ENCODE measurements around the gene SLC2A13.

The SLC2A13 gene

GRCh38 chr12:39993268-39993667 is 112.6 kb downstream of the SLC2A13 start:
- no peak for DNase-seq (ENCODE audit: low read depth)

- DNase-seq (ENCODE audit: low read depth) = peak; percentile 35
Measured at GRCh38 chr12:39990122-39991101, 115.5 kb downstream of the SLC2A13 start.

- DNase-seq (ENCODE audit: low read depth) = no peak
Measured at GRCh38 chr12:39989501-39989900, 116.4 kb downstream of the SLC2A13 start.

GRCh38 chr12:39988574-39988973 is 117.3 kb downstream of the SLC2A13 start:
- no peak for DNase-seq (ENCODE audit: low read depth)

- DNase-seq (ENCODE audit: low read depth) = no peak
Measured at GRCh38 chr12:39986674-39987073, 119.2 kb downstream of the SLC2A13 start.

GRCh38 chr12:39984670-39985069 is 121.2 kb downstream of the SLC2A13 start:
- DNase-seq (ENCODE audit: low read depth) = no peak

- DNase-seq (ENCODE audit: low read depth) = no peak
Measured at GRCh38 chr12:39975374-39975918, 130.4 kb downstream of the SLC2A13 start.

GRCh38 chr12:39972119-39972518 is 133.8 kb downstream of the SLC2A13 start:
- DNase-seq (ENCODE audit: low read depth) = no peak

GRCh38 chr12:39971348-39971747 is 134.5 kb downstream of the SLC2A13 start:
- no peak for DNase-seq (ENCODE audit: low read depth)

GRCh38 chr12:39966721-39967120 is 139.2 kb downstream of the SLC2A13 start:
- DNase-seq (ENCODE audit: low read depth) = no peak

- DNase-seq (ENCODE audit: low read depth) = no peak
Measured at GRCh38 chr12:39966256-39966655, 139.6 kb downstream of the SLC2A13 start.

- no peak for DNase-seq (ENCODE audit: low read depth)
Measured at GRCh38 chr12:39959467-39959866, 146.4 kb downstream of the SLC2A13 start.

- DNase-seq (ENCODE audit: low read depth) = no peak
Measured at GRCh38 chr12:39959031-39959430, 146.8 kb downstream of the SLC2A13 start.

- DNase-seq (ENCODE audit: low read depth) = no peak
Measured at GRCh38 chr12:39958377-39958776, 147.5 kb downstream of the SLC2A13 start.

GRCh38 chr12:39956725-39957124 is 149.2 kb downstream of the SLC2A13 start:
- no peak for DNase-seq (ENCODE audit: low read depth)

- no peak for DNase-seq (ENCODE audit: low read depth)
Measured at GRCh38 chr12:39946361-39947280, 159.3 kb downstream of the SLC2A13 start.

- DNase-seq (ENCODE audit: low read depth) = no peak
Measured at GRCh38 chr12:39937119-39937518, 168.8 kb downstream of the SLC2A13 start.

GRCh38 chr12:39935839-39936238 is 170.0 kb downstream of the SLC2A13 start:
- DNase-seq (ENCODE audit: low read depth) = no peak

GRCh38 chr12:39935275-39935674 is 170.6 kb downstream of the SLC2A13 start:
- DNase-seq (ENCODE audit: low read depth) = no peak

GRCh38 chr12:39931857-39932256 is 174.0 kb downstream of the SLC2A13 start:
- DNase-seq (ENCODE audit: low read depth) = no peak

GRCh38 chr12:39931231-39931630 is 174.7 kb downstream of the SLC2A13 start:
- DNase-seq (ENCODE audit: low read depth) = no peak

- DNase-seq (ENCODE audit: low read depth) = no peak
Measured at GRCh38 chr12:39930101-39930500, 175.8 kb downstream of the SLC2A13 start.

Data from stimulated activated CD8-positive, alpha-beta memory T cell treated with anti-CD3 and anti-CD28 coated beads, Interleukin-15, amount 100 ng/mL, for 1 hour (primary cell).